ENCODE results near the gene AATF.

The AATF gene

DNA sequence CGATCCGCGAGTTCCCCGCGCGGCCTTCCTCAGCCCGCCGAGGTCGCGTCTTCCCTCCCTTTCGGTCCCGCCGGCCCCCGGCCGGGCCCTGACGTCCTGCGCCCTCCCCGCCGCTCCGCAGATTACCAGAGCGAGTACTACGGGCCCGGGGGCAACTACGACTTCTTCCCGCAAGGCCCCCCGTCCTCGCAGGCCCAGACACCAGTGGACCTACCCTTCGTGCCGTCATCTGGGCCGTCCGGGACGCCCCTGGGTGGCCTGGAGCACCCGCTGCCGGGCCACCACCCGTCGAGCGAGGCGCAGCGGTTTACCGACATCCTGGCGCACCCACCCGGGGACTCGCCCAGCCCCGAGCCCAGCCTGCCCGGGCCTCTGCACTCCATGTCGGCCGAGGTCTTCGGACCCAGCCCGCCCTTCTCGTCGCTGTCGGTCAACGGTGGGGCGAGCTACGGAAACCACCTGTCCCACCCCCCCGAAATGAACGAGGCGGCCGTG lies 6.1 kb upstream of the AATF start:
- DNase-seq, result no peak

DNA sequence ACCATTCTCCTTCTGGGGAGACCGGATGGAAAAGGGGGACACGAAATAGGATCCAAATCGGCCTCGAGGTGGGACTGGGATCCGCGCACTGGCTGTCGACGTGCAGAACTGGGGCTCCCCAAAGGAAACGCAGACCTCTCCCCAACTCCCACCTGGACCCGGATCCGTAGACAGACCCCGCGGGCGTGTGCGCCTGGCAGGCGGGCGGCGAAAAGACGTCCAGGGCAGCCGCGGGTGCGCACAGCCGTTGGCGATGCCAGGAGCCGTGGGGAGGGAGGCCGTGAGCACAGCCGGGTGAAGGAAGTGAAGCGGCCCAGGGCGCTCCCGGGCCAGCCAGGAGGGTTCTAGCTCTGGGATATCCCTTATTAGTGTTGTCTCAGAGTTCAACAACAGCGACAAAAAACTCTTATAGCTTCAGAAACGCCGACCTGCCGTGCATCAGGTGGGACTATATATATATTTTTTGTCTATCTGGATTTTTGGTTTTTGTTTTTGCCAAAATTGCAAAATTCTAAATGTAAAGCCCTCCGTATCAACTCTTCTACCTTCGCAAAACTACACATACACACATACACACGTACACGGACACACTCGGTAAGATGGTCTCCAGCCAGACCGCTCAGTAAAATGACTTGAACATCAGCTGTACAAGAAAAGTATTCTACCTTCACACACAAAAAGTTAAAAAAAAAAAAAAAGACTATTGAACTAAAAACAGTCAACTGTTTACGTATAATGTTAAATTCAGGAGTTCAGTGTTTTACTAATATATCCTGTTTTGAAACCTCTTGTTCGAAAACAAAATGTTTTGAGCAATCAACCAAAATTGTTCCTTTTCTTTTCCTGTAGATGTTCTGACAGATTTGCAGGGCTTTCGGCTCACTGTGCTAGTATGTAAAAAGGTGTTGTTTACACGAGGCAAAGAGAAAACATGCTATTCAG lies 5.2 kb upstream of the AATF start:
- DNase-seq, result peak; percentile 21

DNA sequence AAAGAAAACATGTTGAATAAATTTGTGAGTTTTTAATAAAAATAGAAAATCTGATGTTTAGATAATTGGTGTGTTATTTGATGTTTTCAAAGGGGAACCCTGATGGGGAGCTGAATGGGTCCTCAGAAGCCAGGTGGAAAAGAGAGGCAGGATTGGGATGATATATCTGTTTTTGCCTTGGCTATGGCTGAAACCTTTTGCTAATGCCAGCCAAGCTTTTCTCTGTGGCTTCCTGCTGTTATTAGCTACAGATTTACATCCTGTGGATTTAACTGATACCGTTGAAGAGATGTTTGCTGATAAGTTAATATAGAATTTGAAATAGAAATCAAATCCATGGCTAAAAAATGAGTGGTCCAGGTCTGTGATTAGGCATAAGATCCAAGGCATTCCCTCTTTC lies 4.2 kb upstream of the AATF start:
- DNase-seq, result no peak

DNA sequence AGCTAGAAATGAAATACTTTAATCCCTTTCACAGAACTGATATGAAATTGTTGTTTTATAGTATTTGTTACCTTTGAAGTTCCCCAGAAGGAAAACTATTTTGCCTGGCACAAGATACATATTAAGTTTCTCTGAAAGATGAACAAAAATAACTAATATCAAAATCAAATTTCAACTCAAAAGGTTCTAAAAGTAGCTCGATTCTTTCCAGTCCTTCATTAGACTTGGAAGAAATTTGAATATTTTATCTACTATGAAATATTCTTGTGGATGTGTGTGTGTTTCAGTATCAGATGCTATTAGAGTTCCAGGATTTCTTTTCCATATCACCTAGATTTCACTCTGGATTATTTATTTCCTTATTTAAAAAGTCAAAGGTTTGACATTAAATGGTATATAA lies 3.6 kb upstream of the AATF start:
- DNase-seq, result no peak

DNA sequence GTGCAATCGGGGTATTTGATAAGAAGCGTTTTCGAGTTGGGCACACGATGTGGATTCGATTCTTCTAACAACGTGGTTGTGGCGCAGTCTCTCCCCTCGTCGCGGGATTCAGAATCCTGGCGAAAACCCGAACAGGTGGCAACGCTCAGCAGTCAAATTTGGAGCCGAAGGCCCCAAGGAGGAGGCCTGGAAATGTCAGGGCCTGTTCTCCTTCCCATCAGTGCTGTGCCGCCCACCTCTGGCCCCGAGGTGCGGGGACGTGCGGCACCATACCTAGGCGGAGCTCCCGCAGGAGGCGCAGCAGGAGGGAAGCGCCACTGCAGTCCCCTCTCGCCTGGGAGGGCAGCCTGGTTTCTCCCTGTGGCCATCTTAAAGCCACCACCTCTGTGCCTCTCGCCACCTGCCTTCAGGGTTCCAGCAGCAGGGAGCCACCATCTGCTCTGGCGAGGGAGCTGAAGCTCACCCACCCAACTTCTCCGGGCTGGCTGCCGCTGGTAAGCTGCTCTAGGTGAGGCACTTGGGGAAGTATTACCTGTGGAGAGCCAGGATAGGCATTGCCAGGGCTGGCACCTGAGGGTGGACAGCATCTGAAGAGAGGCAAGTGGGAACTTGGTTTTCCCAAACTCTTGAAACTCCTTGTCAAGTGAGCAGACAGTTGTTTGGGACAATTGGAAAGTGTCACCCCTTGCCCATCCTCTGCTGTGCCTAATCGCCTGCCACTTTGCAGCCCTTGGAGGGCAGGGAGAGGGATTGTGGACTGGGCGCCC lies 2.6 kb upstream of the AATF start:
- DNase-seq, result no peak

DNA sequence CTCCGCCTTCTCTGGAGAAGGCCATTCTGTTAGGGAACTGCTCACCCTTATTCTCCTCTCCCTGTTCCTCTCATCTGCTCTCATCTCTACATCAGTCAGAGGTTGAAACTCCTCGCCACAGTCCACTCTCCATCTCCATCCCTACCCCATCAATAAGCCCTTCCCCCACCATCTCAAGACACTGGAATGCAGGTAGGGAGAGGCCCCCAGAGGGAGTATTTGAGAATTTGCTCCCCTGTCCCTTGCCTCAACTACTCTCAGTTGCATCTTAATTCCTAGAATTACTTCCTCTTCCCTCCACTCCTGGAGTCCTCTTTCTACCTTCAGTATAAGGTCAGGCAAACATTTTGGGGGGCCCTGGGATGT lies 2.0 kb upstream of the AATF start:
- no peak for DNase-seq

DNA sequence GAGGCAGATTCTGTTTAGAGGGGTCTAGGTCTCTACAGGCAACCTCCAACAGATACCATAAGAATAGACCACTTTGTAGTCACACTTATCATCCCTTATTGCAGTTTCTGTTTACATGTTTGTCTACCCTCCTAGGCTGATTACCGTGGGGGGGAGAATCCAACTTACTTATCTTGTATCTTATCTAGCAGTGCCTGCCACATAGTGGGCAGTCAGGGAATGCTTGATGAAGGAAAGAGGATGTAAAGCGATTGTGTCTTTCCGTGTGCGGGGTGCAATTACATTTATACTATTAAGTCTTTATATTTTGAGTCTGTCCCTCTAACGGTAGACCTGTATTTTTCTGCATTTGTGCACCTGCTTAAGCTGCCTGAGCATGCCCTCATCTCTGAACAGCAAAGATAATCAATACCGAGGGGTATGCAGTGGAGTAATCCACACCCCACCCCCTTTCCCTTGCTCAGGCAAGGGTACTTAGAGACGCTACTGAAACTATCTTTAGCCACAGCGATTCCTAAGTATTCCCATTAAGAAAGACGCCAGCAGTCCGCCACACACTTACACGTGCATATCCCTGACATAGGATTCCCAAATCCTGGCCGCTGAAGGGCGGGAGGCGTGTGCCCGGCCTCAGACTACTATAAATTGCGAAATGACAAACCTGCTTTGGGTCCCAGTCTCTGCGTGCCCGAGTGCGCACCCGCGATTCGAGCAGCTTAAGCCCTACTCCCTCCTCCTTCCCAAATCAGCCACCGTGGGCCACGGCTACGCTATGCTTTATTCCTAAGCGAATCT lies 635 bp upstream of the AATF start:
- DNase-seq, result no peak

DNA sequence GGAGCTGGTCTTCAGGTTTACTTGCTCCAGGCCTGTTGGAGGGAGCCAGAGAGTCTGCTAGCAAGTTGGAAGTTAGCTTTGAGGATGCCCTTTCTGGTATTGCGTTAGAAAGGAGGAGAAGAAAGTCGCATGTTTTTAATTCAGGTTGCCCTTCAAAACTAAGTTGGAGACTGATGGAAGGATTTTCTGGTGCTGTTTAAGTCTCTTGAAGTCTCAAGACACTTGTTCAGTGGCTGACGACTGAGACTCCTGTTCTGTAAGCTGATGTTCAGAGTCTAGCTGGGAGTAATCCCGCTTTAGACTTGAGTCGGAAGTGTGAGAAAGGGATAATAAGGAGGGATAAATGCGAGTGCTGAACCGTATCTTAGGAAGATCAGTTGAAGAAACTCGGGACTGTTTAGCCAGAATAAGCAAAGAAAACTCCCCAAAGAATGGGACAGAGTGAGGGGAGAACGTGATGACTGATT lies 740 bp downstream of the AATF start:
- DNase-seq, result no peak

DNA sequence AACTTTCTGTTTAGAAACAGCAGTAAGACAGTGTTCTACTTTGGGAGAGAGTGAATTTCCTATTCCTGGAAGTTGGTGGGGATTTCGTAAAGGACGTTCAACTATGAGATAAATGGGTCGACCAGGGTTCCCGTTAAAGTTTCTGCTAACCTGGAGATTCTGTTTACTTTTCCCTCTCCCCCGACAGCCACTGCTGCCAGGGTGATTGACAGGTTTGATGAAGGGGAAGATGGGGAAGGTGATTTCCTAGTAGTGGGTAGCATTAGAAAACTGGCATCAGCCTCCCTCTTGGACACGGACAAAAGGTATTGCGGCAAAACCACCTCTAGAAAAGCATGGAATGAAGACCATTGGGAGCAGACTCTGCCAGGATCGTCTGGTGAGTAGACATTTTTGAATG lies 1.3 kb downstream of the AATF start:
- no peak for DNase-seq

DNA sequence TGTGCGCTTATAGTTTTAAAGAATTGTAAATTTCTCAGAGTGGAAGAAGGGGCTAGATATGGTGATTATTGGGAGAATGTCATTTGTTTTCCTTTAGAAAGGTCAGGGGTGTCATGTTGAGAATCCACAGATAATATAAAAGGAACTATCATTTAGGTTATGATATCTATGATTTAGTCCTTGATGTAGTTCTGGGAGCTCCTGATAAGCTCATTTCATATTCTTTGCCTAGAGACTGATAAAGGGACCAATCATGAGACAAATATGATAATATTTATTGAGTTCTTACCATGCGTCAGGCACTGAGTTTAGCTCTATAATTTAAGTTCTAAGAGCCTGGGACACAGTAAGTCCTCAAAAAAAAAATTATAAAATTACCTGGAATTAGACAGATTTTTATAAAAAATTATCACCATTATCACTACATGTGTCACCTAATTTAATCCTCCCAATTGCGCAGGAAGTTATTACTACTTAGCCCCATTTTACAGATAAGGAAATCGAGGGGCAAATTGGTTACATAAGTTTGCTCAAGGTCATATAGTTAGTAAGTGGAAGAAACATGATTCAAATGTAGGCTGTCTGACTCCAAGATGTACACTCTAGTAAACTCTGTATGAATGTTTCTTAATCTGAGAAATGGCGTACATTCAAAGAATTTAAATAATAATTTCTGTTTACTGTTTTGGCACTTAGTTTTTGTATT lies 2.5 kb downstream of the AATF start:
- DNase-seq, result no peak

DNA sequence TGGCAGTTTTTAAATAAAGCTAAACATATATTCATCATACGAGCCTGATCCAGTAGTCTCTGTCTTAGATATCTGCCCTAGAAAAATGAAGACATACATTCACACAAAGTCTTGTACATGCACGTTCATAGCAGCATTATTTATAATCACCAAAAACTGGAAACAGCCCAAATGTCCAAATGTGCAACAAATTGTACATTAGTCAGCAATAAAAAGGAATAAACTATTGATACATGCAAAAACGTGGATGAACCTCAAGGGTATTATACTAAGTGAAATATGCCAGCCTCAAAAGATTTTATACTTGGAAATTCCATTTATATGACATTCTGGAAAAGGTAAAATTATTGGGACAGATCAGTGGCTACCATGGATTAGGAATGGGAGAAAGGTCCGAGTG lies 22.8 kb downstream of the AATF start:
- no peak for DNase-seq

DNA sequence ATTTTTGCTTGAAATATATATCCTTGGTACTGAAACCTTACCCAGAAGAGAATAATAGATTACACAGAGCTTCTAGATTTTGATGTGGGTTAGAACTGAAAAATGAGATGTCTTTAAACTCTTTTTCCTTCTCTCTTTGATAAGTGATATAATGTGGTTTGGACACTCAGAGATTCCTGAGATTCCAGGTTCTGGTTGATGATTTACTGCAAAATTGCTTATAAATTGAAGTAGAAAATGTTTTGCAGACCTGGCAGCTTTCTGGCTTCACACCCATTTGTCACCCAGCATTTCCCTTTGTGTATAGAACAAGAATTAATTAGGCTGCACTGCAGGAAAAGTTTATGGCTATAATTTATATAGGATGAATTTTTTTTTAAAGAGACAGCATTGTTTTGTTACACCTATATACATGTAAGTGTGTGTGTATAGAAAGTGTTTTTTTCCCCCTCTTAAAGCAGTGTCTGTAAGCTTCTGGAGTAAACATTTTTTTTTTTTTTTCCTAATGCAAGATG lies 23.5 kb downstream of the AATF start:
- no peak for DNase-seq

DNA sequence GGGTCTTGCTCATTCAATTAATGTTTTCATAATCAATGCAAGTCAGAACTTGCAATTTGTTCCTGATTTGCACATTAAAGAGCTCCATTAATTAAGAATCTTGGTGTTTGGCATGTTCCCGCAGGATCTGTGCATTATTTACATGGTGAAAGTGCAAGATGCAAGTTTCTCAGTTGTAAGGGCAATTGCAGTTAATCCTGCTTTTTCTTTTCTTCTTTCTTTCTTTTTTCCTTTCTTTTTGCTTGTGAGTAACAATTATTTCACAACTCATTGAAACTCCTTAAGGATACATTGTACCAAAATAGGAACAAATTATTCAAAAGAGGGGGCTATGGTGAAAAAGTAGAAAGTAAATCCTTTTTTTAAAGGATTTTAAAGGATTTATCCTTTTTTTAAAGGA lies 24.2 kb downstream of the AATF start:
- DNase-seq, result no peak

DNA sequence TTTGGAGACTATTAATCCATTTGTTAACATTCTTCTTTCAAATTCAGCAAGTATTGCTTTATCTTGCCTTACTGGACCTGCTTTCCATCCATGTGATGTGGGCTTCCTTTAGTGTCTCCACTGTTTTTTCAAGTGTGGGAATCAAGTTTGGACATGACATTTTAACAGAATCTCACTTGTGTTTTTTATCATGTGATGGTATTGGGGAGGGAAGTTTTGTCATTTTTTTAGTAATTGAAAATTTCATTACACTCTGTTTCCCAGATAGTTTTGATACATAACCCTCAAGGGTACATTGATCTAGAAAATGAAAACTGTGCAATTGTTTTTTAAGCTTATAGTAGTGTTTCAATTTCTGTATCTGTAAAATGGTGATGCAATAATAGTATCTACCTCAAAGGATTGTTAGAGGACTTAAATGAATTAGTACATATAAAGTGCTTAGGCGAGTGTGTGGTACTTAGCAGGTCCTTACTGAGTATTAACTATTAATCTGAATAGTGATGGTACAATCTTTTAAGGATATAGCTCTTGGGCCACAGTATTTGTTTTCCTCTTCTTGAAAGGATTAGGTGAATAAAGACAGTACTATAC lies 27.3 kb downstream of the AATF start:
- no peak for DNase-seq

DNA sequence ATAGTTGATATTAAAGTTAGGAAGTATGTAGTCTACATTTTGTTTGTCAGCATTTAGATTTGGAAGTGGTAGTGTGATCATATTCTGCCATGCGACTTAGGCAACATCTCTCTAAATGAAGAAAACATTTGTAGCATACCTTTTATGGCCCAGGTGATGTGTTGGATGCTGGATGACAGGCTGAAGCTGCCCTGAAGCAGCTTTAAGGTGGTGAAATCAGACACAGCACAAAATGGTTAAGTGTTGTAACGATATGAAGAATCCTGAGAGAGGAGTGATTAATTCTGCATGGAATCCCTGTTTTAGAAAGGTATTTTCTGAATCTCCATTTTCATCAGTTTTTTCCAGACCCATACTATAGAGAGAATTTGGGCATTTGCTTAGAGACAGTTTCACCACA lies 28.3 kb downstream of the AATF start:
- DNase-seq, result no peak

DNA sequence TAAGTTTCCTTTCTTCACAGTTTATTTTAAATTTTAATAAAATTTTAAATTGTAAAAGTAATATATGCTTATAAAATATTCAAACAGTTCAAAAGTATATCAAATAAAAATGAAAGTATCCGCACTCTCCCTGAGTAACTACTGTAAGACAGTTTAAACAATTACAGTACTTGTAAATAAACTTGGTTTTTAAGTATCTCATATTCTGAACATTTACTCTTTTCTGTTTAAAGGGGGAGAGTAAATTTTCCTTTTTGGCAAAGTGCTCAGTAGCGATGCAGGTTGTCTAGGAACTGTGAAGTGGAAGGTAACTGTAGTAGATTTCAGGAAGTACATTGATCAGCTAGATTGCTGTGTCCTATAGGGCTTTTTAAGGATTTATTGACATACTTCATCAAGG lies 28.8 kb downstream of the AATF start:
- DNase-seq, result no peak

DNA sequence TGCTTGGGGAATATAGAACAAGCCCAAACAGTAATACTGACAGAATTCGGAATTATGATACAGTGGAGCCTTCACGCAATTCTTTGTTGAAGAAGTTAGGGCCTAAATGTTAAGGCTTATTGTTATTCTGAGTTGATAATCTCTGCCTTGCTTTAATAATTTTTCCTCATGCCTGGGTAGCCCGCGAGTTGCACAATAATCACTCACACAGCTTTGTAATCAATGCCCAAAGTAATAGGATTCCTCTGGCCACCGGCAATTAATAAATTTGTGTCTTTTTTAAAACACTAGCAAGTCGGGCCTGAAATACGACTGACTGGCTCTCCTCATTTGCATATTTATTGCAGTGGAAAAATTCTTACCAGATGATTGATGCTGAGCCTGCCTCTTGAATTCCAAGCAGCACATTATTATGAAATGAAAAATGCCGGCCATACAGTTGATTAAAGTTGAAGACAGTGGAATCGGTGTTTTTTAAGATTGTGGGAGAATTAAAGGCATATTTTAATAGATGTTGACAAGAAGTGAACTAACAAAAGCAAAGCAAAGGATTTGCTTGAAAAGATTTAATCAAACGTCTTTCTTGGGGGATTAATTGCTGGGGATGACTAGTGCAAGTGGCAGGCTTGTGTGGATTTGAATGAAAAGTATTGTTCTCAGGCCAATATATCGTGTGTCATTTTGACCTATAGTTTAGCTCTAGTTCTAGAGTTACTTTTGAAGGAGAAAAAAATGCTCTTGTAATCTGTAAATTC lies 30.2 kb downstream of the AATF start:
- DNase-seq, result no peak

DNA sequence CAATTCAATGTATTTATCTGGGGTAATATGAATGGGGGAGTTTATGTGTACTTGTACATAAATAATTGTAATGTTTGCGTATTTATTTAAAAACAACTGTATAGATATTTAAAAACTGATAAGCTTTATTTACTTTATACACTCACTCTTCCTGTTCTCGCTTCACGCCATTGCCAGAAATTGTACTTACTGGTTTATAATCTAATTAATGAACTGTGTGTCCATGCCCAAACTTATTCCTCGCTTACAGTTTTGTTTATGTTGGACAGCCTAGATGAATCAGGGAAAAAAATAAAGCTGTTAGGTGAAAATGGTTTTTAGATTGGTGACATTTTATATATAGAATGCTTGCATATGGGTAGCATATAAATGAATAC lies 30.8 kb downstream of the AATF start:
- no peak for DNase-seq

DNA sequence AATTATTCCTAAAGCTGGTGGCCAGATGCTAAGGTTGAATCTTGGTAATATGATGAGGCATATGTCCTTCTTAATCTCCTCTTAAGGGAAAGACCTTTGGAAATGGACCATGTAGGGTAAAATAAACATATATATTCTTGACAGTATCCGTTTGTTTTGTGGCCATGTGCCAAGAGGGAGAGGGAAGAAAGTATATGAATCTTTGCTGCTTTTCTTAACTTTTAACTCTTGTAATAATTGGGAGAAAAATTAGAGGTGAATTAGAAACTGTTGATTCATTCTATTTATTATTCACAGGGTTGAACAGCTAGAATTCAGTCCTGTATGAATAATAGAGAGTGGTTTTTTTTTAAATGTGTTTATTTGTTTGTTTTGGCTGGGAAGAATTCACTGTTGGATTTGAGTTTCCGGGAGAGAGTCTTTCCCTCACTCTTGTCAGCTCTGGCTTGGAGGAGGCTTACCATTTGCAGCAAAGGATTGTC lies 31.6 kb downstream of the AATF start:
- DNase-seq, result no peak

DNA sequence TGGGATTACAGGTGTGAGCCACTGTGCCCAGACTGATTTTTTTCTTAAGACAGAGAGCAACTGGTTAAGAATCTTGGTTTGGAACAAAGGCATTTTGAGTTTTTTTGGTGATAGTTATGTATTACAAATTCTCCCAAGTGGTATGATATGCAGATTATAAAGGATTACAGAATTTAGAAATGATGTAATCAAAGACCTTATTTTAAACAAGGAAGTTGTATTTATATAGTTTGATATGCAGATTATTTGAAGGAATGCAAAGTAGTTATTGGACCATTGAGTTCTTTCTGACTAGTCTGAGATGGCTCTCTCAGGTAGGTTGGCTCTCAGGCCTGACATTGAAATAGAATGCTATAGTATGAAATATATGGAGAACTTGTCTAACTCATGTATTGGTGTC lies 34.9 kb downstream of the AATF start:
- no peak for DNase-seq

DNA sequence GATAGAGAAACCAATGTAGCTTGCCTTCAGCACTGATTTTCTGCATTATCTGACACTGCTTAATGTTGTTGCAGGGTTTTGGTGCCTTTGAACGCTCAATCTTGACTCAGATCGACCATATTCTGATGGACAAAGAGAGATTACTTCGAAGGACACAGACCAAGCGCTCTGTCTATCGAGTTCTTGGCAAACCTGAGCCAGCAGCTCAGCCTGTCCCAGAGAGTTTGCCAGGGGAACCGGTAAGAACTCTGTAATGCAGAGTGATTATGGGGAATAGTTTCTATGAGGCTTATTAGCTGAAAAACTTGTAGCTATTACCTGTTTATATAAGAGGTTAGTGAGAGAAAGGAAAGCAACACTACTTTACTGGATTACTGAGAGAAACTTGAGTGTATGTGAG lies 40.4 kb downstream of the AATF start:
- no peak for DNase-seq
